AG20443 (cell line): ENCODE results near the gene TTC28.
A peak's percentile ranks its signal among the peaks of the same experiment; 100 is the strongest.
"Not testable (repeated sequence)": the region's sequence is repeated elsewhere in the genome, so short reads cannot be mapped to it uniquely, and the experiment has no call there.

ENCODE experiments used
- DNase-seq: peaks from one replicate; pipeline ENCODE4 v3.0.0; 2012; ENCODE audit warnings: low spot score, mixed read lengths

Gene TTC28

DNA sequence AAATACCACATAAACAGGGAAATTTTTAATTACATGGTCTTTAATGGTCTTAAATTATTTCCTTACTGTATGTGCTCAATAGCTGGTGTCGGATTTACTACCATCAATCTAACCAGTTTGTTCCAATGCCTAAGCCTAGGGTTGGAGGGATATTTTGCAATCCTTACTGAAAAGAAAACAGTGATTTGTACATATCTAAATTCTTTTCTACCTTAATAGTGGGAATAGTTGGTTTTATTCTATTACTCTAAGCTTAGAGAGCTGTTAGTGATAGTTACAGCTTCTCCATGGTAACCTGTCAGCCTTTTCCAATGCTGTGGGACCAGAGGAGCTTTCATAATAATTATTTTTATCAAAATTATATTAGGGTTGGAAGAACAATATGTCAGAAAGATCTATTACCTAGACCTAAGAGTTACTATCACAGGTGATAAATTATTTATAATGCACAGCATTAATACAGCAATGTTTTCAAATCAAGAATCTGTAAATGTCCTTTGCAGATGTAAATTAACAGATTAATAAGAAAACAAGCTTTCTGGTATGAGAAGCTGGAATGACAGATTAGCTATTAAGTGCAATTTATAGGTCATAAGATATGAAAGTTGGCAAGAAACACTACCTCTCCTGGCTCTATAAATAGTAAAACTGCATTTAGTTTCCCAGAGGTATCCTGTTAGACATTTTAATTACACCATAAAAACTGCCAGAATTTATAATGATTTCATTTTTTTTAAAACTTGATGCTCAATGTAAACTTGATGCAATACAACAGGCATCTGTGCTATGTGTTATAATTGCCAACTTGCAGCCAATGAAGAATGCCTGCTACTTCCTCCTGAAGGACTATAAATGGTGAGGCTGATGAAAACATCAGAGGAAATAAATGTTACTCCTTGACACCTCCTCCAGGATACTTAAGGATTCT, 498.6 kb downstream of the TTC28 start:
- DNase-seq, result peak; percentile 42

DNA sequence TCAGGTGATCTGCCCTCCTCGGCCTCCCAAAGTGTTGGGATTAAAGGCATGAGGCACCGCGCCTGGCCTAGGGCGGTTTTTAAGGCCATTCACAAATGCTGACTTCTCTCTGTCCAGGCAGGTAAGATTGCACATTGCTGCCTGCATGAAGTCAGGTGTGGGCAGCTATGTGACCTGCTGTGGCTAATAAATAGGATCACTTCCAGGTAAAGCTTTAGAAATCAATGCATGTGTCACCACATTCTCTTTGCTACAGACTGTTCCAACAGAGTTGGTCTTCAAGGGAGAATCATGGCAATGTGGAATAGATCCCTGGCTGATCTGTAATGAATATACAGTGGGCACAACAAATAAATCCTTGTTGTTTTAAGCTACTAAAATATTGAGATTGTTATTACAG, 500.2 kb downstream of the TTC28 start:
- no peak for DNase-seq

DNA sequence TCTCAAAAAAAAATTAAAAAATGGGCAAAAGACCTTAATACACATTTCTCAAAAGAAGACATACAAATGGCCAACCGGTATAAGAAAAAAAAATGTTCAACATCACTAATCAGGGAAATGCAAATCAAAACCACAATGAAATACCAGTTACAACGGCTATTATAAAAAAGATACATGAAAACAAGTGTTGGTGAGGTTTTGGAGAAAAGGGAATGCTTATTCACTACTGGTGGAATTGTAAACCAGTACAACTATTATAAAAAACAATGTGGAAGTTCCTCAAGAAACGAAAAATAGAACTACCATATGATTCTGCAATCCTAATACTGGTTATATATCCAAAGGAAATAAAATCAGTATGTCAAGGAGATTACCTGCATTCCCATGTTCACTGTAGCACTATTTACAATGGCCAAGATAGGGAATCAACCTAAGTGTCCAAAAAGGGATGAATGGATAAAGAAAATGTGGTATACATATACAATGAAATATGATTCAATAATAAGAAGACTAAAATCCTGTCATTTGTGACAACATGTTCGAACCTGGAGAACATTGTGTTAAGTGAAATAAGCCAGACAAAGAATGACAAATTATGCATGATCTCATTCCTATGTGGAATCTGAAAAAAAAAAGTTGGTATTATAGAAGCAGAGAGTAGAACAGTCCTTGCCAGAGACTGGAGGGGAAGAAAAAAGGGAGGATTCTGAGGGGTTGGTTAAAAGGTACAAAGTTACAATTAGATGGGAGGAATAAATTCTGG, 503.7 kb downstream of the TTC28 start:
- no peak for DNase-seq

DNA sequence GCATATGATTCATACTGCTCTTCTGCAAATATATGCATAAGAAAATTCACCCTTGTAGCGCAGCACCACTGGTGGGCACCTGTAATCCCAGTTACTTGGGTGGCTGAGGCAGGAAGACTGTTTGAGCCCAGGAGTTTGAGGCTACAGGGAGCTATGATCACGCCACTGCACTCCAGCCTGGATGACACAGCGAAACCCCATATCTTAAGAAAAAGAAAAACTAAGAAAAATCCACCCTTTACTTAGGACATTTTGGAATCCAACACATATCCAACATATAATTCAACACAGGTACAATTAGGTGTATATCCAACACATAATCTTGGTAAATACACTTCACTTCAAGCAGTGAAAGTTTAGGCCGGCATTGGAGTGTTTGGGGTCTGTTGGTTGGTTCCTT, 505.1 kb downstream of the TTC28 start:
- DNase-seq, result no peak

DNA sequence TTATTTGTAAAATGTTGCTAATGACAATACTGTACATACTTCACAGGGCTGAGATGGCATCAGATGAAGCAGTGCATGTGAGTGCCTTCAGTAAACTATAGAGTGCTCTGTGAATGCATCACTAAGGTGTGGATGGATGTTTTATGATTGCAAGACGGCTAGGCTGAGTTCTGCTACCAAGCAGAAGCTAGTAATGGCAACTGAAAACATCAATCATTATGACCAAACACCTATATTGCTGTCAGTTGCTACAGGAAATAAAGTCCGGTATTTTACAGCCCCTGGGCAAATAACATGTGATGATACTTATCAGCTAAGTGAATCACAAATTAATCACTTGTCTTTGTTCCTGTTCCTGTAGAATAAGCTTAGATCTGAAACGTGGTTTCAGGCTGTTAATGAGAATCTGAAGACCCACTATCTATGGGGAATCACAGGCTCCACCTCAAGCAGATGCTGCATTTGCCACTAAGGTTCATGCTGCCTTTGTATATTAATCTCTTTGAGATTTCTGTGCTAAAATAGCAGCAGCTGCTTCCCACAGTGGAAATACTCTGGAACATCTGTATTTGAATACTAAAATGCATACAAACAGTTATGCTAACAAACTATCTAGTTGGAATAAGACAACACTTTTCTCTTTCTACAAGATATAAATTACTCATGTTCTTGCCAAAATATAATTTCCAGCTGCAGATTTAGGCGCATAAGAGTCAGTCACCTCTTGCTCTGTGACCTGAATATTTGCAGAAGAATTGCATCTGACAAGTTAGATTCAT, 506.6 kb downstream of the TTC28 start:
- DNase-seq, result no peak

DNA sequence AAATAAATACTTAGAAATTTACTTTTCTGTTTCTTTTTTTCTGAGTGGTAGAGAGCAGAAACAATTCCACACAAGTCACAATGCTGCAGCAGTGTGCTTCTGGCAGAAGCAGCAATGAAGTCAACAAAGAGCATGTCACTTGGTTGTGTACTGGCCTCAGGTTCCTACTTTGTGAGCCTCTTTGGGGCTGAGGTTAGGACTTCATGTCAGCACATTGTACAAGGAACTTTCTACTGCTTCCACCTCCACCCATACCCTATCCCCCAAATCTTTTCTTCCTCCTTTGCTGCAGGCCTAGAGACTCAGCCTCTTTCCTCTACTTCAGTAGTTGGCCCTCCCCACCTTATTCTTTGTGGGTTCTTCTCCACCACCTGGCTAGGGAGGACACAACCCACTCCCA, 507.9 kb downstream of the TTC28 start:
- DNase-seq, result no peak

DNA sequence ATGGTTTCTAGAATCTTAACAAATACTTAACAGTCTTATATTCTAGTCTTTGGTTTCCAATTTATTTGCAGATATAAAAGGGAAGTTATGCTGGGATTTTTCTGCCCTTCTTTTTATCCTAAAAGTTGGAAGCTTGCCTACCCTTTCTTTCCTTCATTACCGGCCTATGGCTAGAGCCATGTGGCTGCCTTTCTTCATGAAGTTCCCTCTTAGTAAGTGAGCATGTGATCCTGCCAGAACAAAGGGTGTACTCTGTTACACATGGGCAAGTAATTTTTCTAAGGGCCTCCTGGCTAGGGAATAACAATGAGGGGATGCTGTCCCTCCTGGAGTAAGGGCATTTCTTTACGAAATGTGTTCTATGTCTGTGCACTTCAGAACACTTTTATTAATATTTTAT, 508.5 kb downstream of the TTC28 start:
- no peak for DNase-seq

DNA sequence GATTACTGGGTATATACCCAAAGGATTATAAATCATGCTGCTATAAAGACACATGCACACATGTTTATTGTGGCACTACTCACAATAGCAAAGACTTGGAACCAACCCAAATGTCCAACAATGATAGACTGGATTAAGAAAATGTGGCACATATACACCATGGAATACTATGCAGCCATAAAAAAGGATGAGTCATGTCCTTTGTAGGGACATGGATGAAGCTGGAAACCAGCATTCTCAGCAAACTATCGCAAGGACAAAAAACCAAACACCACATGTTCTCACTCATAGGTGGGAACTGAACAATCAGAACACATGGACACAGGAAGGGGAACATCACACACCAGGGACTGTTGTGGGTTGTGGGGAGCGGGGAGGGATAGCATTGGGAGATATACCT, 510.3 kb downstream of the TTC28 start:
- DNase-seq, result not testable (repeated sequence)

DNA sequence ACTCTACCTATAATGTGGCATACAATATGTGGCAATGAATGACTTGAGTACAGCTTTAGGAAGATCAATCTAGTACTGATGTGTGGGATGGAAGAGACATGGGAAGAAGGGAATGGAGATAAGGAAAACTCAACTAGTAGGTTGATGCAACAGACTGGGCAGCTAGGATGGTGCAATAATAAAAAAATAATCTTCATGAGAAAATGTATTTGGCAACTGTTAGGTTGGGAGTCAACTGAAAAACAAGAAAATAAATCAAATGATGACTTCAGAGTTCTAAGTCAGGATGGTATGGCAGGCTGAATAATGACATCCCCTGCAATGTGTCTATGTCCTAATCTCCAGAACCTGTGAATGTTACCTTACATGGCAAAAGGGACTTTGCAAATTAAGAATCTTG, 523.8 kb downstream of the TTC28 start:
- DNase-seq, result no peak

DNA sequence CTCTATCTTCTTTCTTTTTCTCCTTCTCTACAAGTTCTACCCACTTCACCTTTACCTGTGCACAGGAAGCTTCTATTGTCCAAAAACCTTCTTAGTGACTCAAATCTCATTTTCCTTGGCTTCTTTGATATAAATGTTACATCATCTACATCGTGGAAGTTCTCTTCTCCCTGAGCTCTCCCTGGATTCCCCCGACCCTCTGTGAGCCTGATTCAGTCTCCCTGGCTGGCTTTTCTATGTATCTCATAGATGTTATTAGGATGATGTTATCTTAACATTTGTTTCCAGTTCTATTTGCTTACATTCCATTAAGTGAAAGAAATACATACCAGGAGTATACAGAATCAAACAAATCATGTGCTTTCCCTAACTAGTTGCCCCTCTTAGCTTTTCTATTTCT, 524.8 kb downstream of the TTC28 start:
- DNase-seq, result no peak

DNA sequence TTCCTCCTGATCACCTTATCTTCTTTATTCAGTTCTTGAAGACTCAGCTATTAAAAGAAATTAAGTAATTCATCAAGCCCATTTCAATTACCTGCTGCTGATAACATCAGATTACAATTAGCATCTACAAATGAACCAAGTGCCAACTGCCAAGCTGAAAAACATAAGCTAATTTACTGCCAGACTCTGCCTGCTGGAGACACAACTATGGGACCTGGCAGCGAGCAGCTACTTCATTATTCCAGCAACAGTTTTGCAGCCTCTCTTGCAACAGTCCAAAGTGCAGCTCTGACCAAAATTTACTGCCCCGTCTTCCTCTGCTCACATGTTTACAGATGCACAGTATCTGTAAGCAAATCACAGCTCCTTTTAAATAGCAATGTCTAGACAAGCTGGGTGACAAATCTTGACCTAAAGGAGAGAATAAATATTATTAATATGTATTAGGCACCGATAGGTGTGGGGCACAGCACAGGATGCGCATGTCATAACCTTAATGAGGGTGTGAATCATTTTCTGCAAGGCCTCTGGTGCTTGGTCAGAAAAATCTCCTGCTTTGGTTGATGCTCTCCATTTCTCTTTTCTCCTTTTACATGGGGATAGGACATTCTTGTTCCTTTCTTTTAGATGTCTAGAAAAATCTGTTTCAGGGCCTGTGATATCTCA, 528.4 kb downstream of the TTC28 start:
- DNase-seq, result no peak

DNA sequence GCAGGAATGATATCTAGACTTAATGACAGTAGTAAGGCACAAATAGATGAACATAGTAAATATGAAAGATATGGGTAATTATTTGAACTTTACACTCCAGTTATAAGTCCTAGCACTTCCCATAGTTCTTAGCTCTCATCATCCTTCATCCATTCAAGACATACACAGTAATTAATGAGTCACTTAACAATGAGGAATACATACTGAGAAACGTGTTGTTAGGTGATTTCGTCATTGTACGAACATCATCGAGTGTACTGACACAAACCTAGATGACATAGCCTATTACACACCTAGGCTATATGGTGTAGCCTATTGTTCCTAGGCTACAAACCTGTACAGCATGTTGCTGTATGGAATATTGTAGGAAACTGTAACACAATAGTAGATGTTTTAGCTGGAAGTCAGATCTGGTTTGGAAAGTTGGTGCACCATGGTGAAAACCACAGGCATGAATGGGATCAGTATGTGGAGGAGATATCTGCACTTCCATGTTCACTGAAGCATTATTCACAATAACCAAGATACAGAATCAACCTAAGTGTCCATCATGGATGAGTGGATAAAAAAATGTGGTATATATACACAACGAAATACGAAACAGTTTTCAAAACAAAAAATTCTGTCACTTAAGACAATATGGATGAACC, 530.7 kb downstream of the TTC28 start:
- DNase-seq, result no peak

DNA sequence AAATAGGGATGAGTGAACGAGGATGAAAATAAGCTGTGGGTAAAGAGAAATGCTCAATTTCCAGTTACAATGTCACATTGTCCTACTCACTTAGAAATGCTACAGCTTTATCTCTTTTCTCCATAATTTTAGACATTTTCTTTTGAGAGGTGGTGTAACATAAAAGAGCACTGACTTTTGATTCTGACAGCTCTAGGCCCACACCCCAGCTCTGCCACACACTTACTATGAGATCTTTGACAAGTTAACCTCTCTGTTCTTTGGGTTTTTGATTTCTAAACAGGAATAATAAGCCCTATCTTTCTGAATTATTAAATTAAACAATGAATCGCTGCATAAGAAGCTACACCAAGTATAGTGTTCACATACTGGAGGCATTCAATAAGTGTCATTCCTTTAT, 532.2 kb downstream of the TTC28 start:
- DNase-seq, result no peak

DNA sequence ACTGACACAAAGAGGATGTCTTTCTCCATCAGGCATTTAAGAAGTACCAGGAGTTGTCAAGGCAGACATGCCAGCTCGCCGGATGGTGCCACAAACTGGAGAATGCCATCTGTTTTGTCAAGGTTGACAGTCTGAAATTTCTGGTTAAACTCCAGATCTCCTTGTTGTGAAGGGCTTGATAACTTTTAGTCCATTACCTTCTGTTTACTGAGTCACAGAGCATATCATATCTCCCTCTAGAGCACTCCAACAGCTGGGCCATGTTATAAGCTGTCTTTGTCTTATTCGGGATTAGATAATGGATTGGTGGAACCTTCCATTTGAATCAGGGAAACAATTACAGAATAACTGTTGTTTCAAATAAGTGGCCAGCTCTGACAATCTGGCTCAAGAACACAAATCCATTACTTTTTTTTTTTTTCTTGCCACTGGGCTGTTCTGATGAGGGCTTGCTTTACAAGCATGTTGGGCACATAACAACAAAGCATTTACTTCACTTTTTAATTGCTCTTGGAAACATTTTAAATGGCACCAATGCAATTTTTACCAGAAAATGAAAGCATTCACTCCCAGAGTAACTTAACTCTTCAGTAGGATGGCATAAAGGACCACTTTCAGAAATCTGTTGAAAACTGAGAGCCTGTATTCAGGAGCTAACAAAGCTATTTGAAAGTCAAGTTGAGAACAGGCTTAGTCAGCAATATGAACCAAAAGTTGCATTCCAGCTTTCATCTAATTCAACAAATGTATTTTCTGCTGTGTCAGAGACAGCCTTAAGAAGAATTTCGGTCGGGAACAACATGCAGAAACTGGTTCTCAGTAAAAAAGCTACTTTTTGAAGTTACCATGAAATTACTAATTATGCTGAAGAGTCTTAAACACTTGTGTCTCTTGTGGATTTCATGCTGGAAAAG, 533.0 kb downstream of the TTC28 start:
- no peak for DNase-seq

DNA sequence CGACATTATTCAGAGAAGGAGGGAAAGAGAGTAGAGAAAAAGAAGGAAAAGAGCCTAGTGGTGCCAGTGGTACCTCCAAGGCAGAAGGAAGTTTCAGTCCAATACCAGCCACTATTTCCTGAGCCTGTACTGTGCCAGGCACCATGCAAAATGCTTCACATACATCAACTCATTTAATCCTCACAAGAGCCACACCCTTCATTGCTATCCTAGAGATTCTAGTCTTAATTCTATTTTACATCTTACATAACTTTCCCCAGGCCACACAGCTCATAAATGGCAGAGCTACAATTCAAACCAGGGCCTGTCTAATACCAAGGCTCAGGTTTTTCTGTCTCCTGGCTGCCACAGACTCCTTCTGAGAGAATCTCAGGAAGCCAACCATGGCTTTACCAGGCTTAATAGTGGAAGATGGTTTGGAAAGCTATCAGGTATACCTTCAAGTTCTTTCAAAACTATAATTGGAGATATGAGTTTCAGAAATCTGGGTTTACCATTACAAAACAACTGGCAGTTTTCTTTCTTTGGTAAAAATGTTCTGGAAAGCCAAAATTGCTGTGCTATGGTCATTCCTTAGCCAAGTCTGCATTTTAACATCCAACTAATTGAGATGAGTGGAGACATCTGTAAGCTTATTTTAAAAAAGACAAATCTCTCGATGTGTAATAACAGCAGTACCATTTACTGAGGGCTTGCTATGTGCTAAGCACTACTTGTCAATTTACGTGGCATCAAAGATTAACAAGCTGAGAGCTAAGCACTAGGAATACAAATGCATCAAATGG, 535.5 kb downstream of the TTC28 start:
- no peak for DNase-seq

DNA sequence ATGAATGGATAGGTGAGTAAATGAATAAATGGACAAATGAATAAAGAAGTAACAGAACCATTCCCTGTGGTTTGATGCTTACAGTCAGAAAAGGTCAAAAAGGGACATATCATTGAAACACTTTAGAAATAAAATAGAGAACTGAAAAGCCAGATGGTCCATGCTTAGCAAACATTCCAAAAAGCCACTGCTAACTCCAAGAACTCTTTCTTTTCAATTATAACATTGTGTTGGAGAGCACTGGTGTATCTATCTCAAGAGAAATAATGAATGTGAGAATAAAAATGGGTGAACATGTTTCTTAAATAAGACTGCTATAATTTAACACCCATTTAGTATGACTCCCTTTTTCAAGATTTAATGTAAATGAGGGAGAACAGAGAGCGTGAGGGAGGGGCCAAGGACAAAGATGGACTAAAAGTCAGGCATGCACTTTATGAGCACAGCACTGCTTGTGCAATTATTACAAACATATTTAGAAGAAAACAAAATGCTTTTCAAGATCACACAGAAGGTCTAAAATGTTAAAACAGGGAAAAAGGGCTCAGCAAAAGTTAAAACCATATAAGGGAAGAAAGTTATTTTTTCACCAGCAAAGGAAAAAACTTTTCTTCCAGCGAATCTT, 536.3 kb downstream of the TTC28 start:
- DNase-seq, result no peak

DNA sequence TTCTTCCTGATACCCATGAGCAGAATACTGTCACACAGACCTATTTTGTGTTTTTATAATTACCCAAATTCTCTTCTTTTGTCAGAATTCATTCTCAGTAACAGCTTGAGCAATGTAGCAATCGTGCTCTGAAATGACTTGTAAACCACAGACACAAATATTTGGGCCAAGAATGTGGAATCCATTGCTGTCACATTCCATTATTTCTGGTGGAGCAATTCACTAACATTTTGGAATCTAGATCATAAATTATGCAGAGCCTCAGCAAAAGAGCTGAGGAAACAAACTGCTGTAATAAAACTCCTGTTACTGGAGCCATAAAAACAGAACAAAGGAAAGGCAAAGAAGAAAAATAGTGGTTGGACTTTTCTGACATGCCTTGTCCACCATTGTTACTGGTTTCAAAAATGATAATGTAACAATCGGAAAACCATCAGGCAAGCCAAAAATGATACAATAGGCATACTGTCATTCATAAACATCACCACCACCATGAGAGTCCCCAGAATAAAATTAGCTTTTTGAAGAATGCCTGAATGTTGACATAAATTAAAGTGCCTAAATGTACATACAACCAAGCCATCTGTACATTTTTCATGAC, 537.2 kb downstream of the TTC28 start:
- DNase-seq, result peak; percentile 63

DNA sequence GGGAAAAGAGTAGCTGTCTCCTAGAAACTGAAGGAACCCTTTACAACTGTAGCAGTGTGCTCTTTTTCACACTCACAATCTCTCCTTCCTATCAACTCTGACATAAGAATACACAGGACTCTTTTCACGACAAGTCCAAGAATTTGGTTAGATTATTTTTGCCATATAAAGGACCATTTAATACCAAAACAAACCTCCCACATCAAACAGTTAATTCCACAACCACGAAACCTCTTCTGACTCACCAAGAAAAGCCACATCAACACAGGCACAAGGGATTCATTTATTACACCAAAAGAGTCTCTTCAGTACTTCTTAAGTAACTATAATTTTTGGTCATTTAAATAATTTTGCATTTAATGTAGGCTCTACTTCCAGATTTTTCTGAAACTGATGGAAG, 538.0 kb downstream of the TTC28 start:
- peak; percentile 45 for DNase-seq

DNA sequence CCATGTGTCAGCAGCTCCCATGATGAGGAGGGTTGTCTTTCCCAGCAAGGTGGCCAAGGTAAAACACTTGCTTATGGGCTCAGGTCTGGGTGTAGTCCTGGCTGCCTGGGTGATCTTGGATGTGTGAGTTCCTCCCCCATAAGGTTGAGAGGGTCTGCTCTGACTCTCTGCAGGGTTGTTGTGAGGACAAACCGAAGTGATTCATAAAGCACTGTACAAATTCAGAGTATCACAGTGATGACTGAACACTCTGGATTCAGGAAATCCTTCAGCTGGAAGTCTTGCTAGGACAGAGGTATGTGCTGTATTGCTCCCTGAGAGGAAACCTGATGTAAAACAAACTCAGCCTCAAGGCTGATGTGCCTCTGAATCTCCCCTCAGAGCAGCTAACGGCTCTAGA, 539.7 kb downstream of the TTC28 start:
- peak; percentile 71 for DNase-seq
